GM12878 (cell line): ENCODE results near the gene CCDC138. TPM values are rescaled to one million over a fixed set of nuclear protein-coding genes. Genes with fewer than 3 reads are reported as not detected.

Source experiments
- ATAC-seq: fragments of 200-7000 bp; cut with Tn5 transposase; 3 replicates; pipeline ENCODE4 v1.9.1; 2020; ENCODE audit warnings: mild to moderate bottlenecking, moderate library complexity
- BruUV-seq: library from RNA; stranded (reverse); fragments of 400-500 nt; replicated peaks from 2 replicates; lab custom pipeline; 2021; lab: Mats Ljungman, UMichigan
- CTCF ChIA-PET: fragments of 300-600 bp; sonication (Branson Sonifier 250); formaldehyde crosslinking; extraction: SDS; loops from one replicate; lab custom pipeline; 2021; ENCODE audit warnings: inconsistent platforms; lab: Yijun Ruan, JAX
- POLR2A ChIA-PET: fragments of 350-600 bp; formaldehyde crosslinking; extraction: SDS; loops from one replicate; lab custom pipeline; 2021; ENCODE audit warnings: inconsistent platforms; lab: Charles Lee
- RAD21 ChIA-PET: fragments of 300-600 bp; sonication (Branson Sonifier 250); formaldehyde crosslinking; loops from one replicate; lab custom pipeline; 2023; ENCODE audit warnings: antibody characterized with exemption; ENCODE audit not compliant: unreplicated experiment; lab: Charles Lee
- SMC1A ChIA-PET: fragments of 300-600 bp; sonication (Branson Sonifier 250); formaldehyde crosslinking; loops from one replicate; lab custom pipeline; 2023; ENCODE audit not compliant: unreplicated experiment, uncharacterized antibody; lab: Charles Lee
- DNase-seq: peaks from one replicate; pipeline ENCODE4 v3.0.0-alpha.2; 2011; ENCODE audit warnings: low read depth, low spot score
- FAIRE-seq: peaks from 3 replicates; lab custom pipeline; 2011; peaks lifted over from hg19 to GRCh38; lab: Jason Lieb, UNC
- H2AFZ ChIP-seq: 2 replicates; pipeline ENCODE4 v1.6.0; 2011; ENCODE audit warnings: low read depth, low read length, control low read depth; ENCODE audit not compliant: control insufficient read depth
- H3K27ac ChIP-seq: 2 replicates; pipeline ENCODE4 v1.5.1; 2011; ENCODE audit warnings: control low read depth; ENCODE audit not compliant: control insufficient read depth, insufficient read depth
- H3K27me3 ChIP-seq, 2 experiments: replicated peaks in 1 of 2; 2 replicates each; pipeline versions ENCODE4 v1.6.0 to v1.6.1; 2011; ENCODE audit warnings: low read length in 1 of 2; ENCODE audit not compliant: control insufficient read depth in 2 of 2, insufficient read depth in 2 of 2
- H3K36me3 ChIP-seq, 2 experiments: 2 replicates each; pipeline ENCODE4 v1.5.1; 2011; ENCODE audit warnings: low read length in 1 of 2; ENCODE audit not compliant: control insufficient read depth in 2 of 2, insufficient read depth in 2 of 2
- H3K4me1 ChIP-seq: 2 replicates; pipeline ENCODE4 v1.6.1; 2011; ENCODE audit warnings: mild to moderate bottlenecking, low read length, moderate library complexity, mixed read lengths; ENCODE audit not compliant: control insufficient read depth, insufficient read depth
- H3K4me2 ChIP-seq: 2 replicates; pipeline ENCODE4 v1.6.0; 2011; ENCODE audit warnings: control low read depth; ENCODE audit not compliant: control insufficient read depth, insufficient read depth
- H3K4me3 ChIP-seq: fragments of 200-600 bp; sonication (generic); 2 replicates; pipeline ENCODE4 v1.5.1; 2016
- H3K79me2 ChIP-seq: 2 replicates; pipeline ENCODE4 v1.6.0; 2011; ENCODE audit warnings: low read length; ENCODE audit not compliant: control insufficient read depth, insufficient read depth
- H3K9ac ChIP-seq: 2 replicates; pipeline ENCODE4 v1.8.0; 2011; ENCODE audit warnings: low read length, control low read depth, mixed read lengths; ENCODE audit not compliant: control insufficient read depth, insufficient read depth
- H3K9me3 ChIP-seq: replicated peaks from 3 replicates; pipeline ENCODE4 v1.5.1; 2011; ENCODE audit warnings: mild to moderate bottlenecking, low read length; ENCODE audit not compliant: control insufficient read depth, insufficient read depth
- H4K20me1 ChIP-seq: 2 replicates; pipeline ENCODE4 v1.6.0; 2011; ENCODE audit not compliant: control insufficient read depth, insufficient read depth
- CBX5 ChIP-seq: sonication (generic); IDR thresholded peaks from 2 replicates; pipeline ENCODE4 v1.6.1; 2016; ENCODE audit warnings: low read depth, moderate library complexity, mild to moderate bottlenecking, inconsistent platforms
- E4F1 ChIP-seq: fragments of 450-650 bp; IDR thresholded peaks from 2 replicates; pipeline ENCODE4 v1.6.1; 2018; ENCODE audit warnings: borderline replicate concordance, mild to moderate bottlenecking; ENCODE audit not compliant: partially characterized antibody
- EGR1 ChIP-seq, 2 experiments: IDR thresholded peaks; 1 replicate in 1 of 2; 2 replicates in 1 of 2; pipeline ENCODE4 v1.6.1; 2011 to 2012; ENCODE audit warnings: low read depth in 2 of 2, low read length in 2 of 2, borderline replicate concordance in 1 of 2, mild to moderate bottlenecking in 1 of 2, moderate library complexity in 1 of 2
- GABPA ChIP-seq: IDR thresholded peaks from 2 replicates; pipeline ENCODE4 v1.6.1; 2014; ENCODE audit warnings: antibody characterized with exemption, low read depth, mild to moderate bottlenecking, inconsistent platforms
- IRF5 ChIP-seq: fragments of 450-650 bp; IDR thresholded peaks from 2 replicates; pipeline ENCODE4 v1.6.1; 2017; ENCODE audit warnings: borderline replicate concordance
- MYB ChIP-seq: fragments of 150-350 bp; IDR thresholded peaks from 2 replicates; pipeline ENCODE4 v1.6.1; 2014; ENCODE audit warnings: mild to moderate bottlenecking, low read depth, low read length, borderline replicate concordance
- NR2F1 ChIP-seq: fragments of 450-650 bp; conservative IDR thresholded peaks from 2 replicates; pipeline ENCODE4 v1.6.1; 2017; ENCODE audit warnings: mild to moderate bottlenecking
- PML ChIP-seq: IDR thresholded peaks from 2 replicates; pipeline ENCODE4 v1.6.1; 2012; ENCODE audit warnings: low read length, inconsistent platforms
- POLR2AphosphoS2 ChIP-seq: IDR thresholded peaks from 2 replicates; pipeline ENCODE4 v1.6.1; 2011; ENCODE audit warnings: low read depth, mild to moderate bottlenecking, low read length, improper control_type of control experiment, moderate library complexity
- PRDM15 ChIP-seq: fragments of 450-650 bp; formaldehyde crosslinking; IDR thresholded peaks from 2 replicates; pipeline ENCODE4 v1.4.0; 2020; ENCODE audit warnings: mild to moderate bottlenecking, moderate library complexity
- RUNX3 ChIP-seq: IDR thresholded peaks from 2 replicates; pipeline ENCODE4 v1.6.1; 2012; ENCODE audit warnings: low read length, inconsistent platforms
- SREBF2 ChIP-seq: IDR thresholded peaks from 2 replicates; pipeline ENCODE4 v1.6.1; 2012; ENCODE audit warnings: mild to moderate bottlenecking, low read length
- SUPT20H ChIP-seq: IDR thresholded peaks from 2 replicates; pipeline ENCODE4 v1.6.1; 2011; ENCODE audit warnings: low read depth, mild to moderate bottlenecking, low read length, moderate library complexity, borderline replicate concordance; ENCODE audit not compliant: control insufficient read depth
- ZNF217 ChIP-seq: fragments of 450-650 bp; IDR thresholded peaks from 2 replicates; pipeline ENCODE4 v1.6.1; 2017; ENCODE audit warnings: antibody characterized with exemption, mild to moderate bottlenecking
- ZNF384 ChIP-seq: IDR thresholded peaks from 2 replicates; pipeline ENCODE4 v1.6.1; 2012; ENCODE audit warnings: low read depth, mild to moderate bottlenecking, low read length, improper control_type of control experiment, borderline replicate concordance
- ZNF622 ChIP-seq: fragments of 450-650 bp; IDR thresholded peaks from 2 replicates; pipeline ENCODE4 v1.6.1; 2017; ENCODE audit warnings: mild to moderate bottlenecking, inconsistent platforms
- WGBS: methylation state at CpG from one replicate; pipeline ENCODE4 v1.1.6; 2016; ENCODE audit warnings: low lambda C conversion rate; ENCODE audit not compliant: insufficient replicate concordance, insufficient coverage; ENCODE audit errors: missing lambda C conversion rate; 5-methylcytosine and 5-hydroxymethylcytosine counted together
- in situ Hi-C: fragments of 300-500 bp; cut with MboI; formaldehyde crosslinking; loops from 9 replicates; pipeline ENCODE4 v1.14.3; 2018; ENCODE audit warnings: mixed read lengths
- intact Hi-C: fragments of 100-400 bp; cut with micrococcal nuclease; formaldehyde crosslinking; loops from one replicate; pipeline ENCODE4 v1.14.2; 2022; ENCODE audit not compliant: unreplicated experiment
- polyA plus RNA-seq, 11 experiments: library from polyadenylated mRNA; depleted of rRNA in 4 of 11; unstranded in 6 of 11; stranded (reverse) in 5 of 11; fragments of >200 nt; fragmentation: Nextera tagmentation in 4 of 11; fragmentation: Illumina TruSeq in 1 of 11; extraction: Ambion mirVana in 4 of 11; extraction: Trizol in 1 of 11; gene quantifications; 1 replicate in 1 of 11; 2 replicates in 10 of 11; pipeline versions ENCODE4 v1.2.1 to v1.2.3, GENCODE V29; 2011 to 2016; ENCODE audit warnings: inconsistent platforms in 2 of 11, missing spikeins in 2 of 11, low read depth in 1 of 11
- total RNA-seq, 4 experiments: library from RNA; depleted of rRNA in 3 of 4; stranded (reverse); fragments of >200 nt in 3 of 4; fragmentation: Illumina TruSeq in 1 of 4; extraction: Trizol in 1 of 4; gene quantifications; 2 replicates each; pipeline versions ENCODE4 v1.2.1 to v1.2.3, GENCODE V29; 2013 to 2021

CCDC138 gene
- total and polyA plus RNA-seq, 10 of the 15 experiments (the other 5 are each of a cell fraction or from before 2014, with no cell fraction given), result 7.9 to 19.4 (median 13.0) TPM

- DNase-seq, result no peak
- peaks cover 6% of the 10 kb centered on the region in 2 experiments; a peak in 3 of 4 replicates for H3K36me3 ChIP-seq
- no peak for FAIRE-seq
- no TSS peak for BruUV-seq
- CTCF ChIA-PET, result no interaction called here
- peaks cover 7% of the 10 kb centered on the region; the same call in 2 of the 3 replicates for H3K9me3 ChIP-seq
- H3K4me3 ChIP-seq, result no peak overlapping the region
- in situ Hi-C loops (no loop called here), intact Hi-C loops (no loop called here)
- POLR2A ChIA-PET, result interaction anchor here (0.6 kb wide), 1 partner anchor 223 kb away, joined by 3 read pairs; no protein-coding TSS in a partner anchor
- no peak overlapping the region for H2AFZ ChIP-seq
- no peak overlapping the region for H3K27ac ChIP-seq
- no peaks in the 10 kb centered on the region for H3K27me3 ChIP-seq
- WGBS, result 100% methylated on average over 2 of the region's 2 CpGs
- no peak overlapping the region for H3K4me2 ChIP-seq
- no peak overlapping the region for H3K9ac ChIP-seq
- SMC1A ChIA-PET, result interaction anchor here (1.1 kb wide), 1 partner anchor 14 kb away, joined by 3 read pairs; no protein-coding TSS in a partner anchor
- RAD21 ChIA-PET, result no interaction called here
- TF ChIP-seq ZNF622, result no peak
- TF ChIP-seq PML, result no peak
- TF ChIP-seq POLR2AphosphoS2, result no peak
- no peak for TF ChIP-seq GABPA
- TF ChIP-seq CBX5, result peak; percentile 82
- no peak for TF ChIP-seq EGR1 (IDR thresholded peaks at IDR 0.05; ENCODE audit: borderline replicate concordance in 1 of 2, low read depth in 2 of 2, low read length in 2 of 2)
- TF ChIP-seq PRDM15, result no peak
- TF ChIP-seq MYB, result no peak
- no peak for TF ChIP-seq ZNF217
- no peak for TF ChIP-seq RUNX3
- TF ChIP-seq SREBF2, result no peak
- TF ChIP-seq E4F1, result no peak
- TF ChIP-seq NR2F1, result no peak
- TF ChIP-seq SUPT20H, result no peak
- TF ChIP-seq ZNF384, result 0 out of 2 replicates have a peak, but pooled peaks have one; percentile 10
- no peak for TF ChIP-seq IRF5
- H3K4me1 ChIP-seq, result no peaks in the 10 kb centered on the region
- H3K79me2 ChIP-seq, result no peaks in the 10 kb centered on the region
- no peaks in the 10 kb centered on the region for H4K20me1 ChIP-seq
- ATAC-seq, result no peak
Measured at GRCh38 chr2:108820482-108820881, 33.9 kb downstream of the CCDC138 start.
